Measurements from ENCODE around the gene TMEM121. TPM values are rescaled to one million over a fixed set of nuclear protein-coding genes. Genes with fewer than 3 reads are reported as not detected.

TMEM121 gene
- total and polyA plus RNA-seq, 2 of the 8 experiments (the other 6 are each of a cell fraction or from before 2014, with no cell fraction given), result 1.9 TPM; not detected in 1

DNA sequence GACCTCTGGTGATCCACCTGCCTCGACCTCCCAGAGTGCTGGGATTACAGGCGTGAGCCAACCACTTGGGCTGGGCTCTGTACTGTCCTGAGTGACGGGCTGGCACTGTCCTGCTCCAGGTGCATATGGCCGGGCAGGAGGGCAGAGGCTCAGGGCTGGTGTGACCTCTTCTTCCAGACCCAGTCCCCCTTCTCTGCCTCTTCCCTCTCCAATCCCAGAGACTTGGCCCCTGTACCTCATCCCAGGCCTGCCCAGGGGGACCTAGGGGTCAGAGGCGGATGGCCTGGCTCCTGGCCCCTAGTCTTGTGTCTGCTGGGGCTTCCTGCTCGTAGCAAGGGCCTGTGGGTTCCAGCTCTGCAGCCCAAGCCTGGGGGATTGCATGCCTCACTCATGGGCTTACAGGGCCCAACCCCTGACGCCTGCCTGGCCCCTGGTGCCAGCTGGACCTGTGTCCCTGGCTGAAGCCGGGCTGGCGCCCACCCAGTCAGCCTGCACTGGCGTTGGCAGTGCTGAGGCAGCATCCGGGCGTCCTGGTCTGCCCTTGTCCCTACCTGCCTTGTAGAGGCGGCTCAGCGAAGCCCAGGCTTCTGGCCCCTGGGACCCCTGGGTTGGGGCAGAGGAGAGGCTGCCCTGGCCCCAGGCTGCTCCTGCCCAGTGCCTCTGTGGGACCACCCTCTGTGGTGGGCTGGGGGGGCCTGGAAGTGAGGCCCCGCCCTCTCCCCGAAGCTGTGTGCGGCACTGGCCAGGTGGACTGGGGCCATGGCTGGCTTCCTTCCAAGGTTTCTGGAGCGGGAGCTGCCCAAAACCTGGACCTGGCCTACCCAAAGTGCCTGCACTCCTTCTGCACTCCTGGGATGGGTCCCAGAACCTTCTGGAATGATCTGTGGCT, 31.0 kb upstream of the TMEM121 start (continued):
- TF ChIP-seq, protein P1, sequence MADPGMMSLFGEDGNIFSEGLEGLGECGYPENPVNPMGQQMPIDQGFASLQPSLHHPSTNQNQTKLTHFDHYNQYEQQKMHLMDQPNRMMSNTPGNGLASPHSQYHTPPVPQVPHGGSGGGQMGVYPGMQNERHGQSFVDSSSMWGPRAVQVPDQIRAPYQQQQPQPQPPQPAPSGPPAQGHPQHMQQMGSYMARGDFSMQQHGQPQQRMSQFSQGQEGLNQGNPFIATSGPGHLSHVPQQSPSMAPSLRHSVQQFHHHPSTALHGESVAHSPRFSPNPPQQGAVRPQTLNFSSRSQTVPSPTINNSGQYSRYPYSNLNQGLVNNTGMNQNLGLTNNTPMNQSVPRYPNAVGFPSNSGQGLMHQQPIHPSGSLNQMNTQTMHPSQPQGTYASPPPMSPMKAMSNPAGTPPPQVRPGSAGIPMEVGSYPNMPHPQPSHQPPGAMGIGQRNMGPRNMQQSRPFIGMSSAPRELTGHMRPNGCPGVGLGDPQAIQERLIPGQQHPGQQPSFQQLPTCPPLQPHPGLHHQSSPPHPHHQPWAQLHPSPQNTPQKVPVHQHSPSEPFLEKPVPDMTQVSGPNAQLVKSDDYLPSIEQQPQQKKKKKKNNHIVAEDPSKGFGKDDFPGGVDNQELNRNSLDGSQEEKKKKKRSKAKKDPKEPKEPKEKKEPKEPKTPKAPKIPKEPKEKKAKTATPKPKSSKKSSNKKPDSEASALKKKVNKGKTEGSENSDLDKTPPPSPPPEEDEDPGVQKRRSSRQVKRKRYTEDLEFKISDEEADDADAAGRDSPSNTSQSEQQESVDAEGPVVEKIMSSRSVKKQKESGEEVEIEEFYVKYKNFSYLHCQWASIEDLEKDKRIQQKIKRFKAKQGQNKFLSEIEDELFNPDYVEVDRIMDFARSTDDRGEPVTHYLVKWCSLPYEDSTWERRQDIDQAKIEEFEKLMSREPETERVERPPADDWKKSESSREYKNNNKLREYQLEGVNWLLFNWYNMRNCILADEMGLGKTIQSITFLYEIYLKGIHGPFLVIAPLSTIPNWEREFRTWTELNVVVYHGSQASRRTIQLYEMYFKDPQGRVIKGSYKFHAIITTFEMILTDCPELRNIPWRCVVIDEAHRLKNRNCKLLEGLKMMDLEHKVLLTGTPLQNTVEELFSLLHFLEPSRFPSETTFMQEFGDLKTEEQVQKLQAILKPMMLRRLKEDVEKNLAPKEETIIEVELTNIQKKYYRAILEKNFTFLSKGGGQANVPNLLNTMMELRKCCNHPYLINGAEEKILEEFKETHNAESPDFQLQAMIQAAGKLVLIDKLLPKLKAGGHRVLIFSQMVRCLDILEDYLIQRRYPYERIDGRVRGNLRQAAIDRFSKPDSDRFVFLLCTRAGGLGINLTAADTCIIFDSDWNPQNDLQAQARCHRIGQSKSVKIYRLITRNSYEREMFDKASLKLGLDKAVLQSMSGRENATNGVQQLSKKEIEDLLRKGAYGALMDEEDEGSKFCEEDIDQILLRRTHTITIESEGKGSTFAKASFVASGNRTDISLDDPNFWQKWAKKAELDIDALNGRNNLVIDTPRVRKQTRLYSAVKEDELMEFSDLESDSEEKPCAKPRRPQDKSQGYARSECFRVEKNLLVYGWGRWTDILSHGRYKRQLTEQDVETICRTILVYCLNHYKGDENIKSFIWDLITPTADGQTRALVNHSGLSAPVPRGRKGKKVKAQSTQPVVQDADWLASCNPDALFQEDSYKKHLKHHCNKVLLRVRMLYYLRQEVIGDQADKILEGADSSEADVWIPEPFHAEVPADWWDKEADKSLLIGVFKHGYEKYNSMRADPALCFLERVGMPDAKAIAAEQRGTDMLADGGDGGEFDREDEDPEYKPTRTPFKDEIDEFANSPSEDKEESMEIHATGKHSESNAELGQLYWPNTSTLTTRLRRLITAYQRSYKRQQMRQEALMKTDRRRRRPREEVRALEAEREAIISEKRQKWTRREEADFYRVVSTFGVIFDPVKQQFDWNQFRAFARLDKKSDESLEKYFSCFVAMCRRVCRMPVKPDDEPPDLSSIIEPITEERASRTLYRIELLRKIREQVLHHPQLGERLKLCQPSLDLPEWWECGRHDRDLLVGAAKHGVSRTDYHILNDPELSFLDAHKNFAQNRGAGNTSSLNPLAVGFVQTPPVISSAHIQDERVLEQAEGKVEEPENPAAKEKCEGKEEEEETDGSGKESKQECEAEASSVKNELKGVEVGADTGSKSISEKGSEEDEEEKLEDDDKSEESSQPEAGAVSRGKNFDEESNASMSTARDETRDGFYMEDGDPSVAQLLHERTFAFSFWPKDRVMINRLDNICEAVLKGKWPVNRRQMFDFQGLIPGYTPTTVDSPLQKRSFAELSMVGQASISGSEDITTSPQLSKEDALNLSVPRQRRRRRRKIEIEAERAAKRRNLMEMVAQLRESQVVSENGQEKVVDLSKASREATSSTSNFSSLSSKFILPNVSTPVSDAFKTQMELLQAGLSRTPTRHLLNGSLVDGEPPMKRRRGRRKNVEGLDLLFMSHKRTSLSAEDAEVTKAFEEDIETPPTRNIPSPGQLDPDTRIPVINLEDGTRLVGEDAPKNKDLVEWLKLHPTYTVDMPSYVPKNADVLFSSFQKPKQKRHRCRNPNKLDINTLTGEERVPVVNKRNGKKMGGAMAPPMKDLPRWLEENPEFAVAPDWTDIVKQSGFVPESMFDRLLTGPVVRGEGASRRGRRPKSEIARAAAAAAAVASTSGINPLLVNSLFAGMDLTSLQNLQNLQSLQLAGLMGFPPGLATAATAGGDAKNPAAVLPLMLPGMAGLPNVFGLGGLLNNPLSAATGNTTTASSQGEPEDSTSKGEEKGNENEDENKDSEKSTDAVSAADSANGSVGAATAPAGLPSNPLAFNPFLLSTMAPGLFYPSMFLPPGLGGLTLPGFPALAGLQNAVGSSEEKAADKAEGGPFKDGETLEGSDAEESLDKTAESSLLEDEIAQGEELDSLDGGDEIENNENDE (IDR thresholded peaks at IDR 0.05; ENCODE audit: insufficient replicate concordance, low read length), result no peak
- TF ChIP-seq ZNF274 (IDR thresholded peaks at IDR 0.05; ENCODE audit: borderline replicate concordance, extremely low read depth, low read length), result no peak
- no peak for TF ChIP-seq POLR2A (IDR thresholded peaks at IDR 0.05; ENCODE audit: control extremely low read depth in 1 of 2, low read depth in 2 of 2, low read length in 2 of 2)
- TF ChIP-seq YY1 (IDR thresholded peaks at IDR 0.05; ENCODE audit: low read depth, low read length), result no peak
- TF ChIP-seq TAF1 (IDR thresholded peaks at IDR 0.05; ENCODE audit: low read depth, low read length), result no peak
- TF ChIP-seq, protein P2, sequence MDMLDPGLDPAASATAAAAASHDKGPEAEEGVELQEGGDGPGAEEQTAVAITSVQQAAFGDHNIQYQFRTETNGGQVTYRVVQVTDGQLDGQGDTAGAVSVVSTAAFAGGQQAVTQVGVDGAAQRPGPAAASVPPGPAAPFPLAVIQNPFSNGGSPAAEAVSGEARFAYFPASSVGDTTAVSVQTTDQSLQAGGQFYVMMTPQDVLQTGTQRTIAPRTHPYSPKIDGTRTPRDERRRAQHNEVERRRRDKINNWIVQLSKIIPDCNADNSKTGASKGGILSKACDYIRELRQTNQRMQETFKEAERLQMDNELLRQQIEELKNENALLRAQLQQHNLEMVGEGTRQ (IDR thresholded peaks at IDR 0.05; ENCODE audit: low read length), result no peak
- no peak for TF ChIP-seq RXRA (IDR thresholded peaks at IDR 0.05; ENCODE audit: insufficient read depth, low read depth, low read length)
- no peak for TF ChIP-seq SIRT6 (IDR thresholded peaks at IDR 0.05; ENCODE audit: low read length)
- TF ChIP-seq, protein P3, sequence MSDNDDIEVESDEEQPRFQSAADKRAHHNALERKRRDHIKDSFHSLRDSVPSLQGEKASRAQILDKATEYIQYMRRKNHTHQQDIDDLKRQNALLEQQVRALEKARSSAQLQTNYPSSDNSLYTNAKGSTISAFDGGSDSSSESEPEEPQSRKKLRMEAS (IDR thresholded peaks at IDR 0.05), result no peak

All from H1 (cell line).